Spleen (tissue), 11 donors: ENCODE measurements around the gene GET3. TPM values are rescaled to one million over a fixed set of nuclear protein-coding genes. Genes with fewer than 3 reads are reported as not detected.

Experiments
- DNase-seq: peaks from one replicate; pipeline ENCODE4 v3.0.0-alpha.2; 2020
- H3K27ac ChIP-seq, 8 donors: fragments of 200-600 bp; sonication (generic) in 7 of 8; 1 replicate in 4 of 8; 2 replicates in 4 of 8; pipeline versions ENCODE4 v1.5.0 to v1.8.0; 2016 to 2021; ENCODE audit warnings: inconsistent platforms in 4 of 8, mild to moderate bottlenecking in 4 of 8, moderate library complexity in 1 of 8
- H3K27me3 ChIP-seq, 7 donors: fragments of 200-600 bp; sonication (generic) in 6 of 7; replicated peaks in 1 of 7; 1 replicate in 4 of 7; 2 replicates in 3 of 7; pipeline versions ENCODE4 v1.5.0 to v1.8.0; 2016 to 2021; ENCODE audit warnings: inconsistent platforms in 3 of 7, mild to moderate bottlenecking in 1 of 7
- H3K36me3 ChIP-seq, 6 donors: fragments of 200-600 bp; sonication (generic) in 5 of 6; 1 replicate in 4 of 6; 2 replicates in 2 of 6; pipeline versions ENCODE4 v1.5.0 to v1.8.0; 2016 to 2021; ENCODE audit warnings: inconsistent platforms in 2 of 6
- H3K4me1 ChIP-seq, 6 donors: fragments of 200-600 bp; sonication (generic) in 5 of 6; 1 replicate in 3 of 6; 2 replicates in 3 of 6; pipeline versions ENCODE4 v1.5.0 to v1.8.0; 2016 to 2021; ENCODE audit warnings: inconsistent platforms in 3 of 6
- H3K4me3 ChIP-seq, 8 donors: fragments of 200-600 bp; sonication (generic) in 7 of 8; 1 replicate in 4 of 8; 2 replicates in 4 of 8; pipeline versions ENCODE4 v1.5.0 to v1.8.0; 2016 to 2021; ENCODE audit warnings: inconsistent platforms in 4 of 8, mild to moderate bottlenecking in 4 of 8, moderate library complexity in 2 of 8
- H3K9me3 ChIP-seq, 8 donors: fragments of 200-600 bp; sonication (generic) in 7 of 8; 1 replicate in 4 of 8; 2 replicates in 4 of 8; pipeline versions ENCODE4 v1.5.0 to v1.8.0; 2016 to 2021; ENCODE audit warnings: inconsistent platforms in 4 of 8
- CTCF ChIP-seq, 11 experiments: fragments of 200-600 bp in 7 of 11; fragments of 450-650 bp in 4 of 11; sonication (generic) in 4 of 11; IDR thresholded peaks in 8 of 11; conservative IDR thresholded peaks in 3 of 11; 1 replicate in 7 of 11; 2 replicates in 4 of 11; pipeline versions ENCODE4 v1.4.0 to v1.8.0; 2016 to 2021; ENCODE audit warnings: antibody characterized with exemption in 11 of 11, inconsistent platforms in 4 of 11, mild to moderate bottlenecking in 1 of 11
- POLR2A ChIP-seq, 3 donors: fragments of 450-650 bp; IDR thresholded peaks; one replicate each; pipeline ENCODE4 v1.5.1; 2017; ENCODE audit warnings: antibody characterized with exemption in 3 of 3, mild to moderate bottlenecking in 1 of 3
- POLR2AphosphoS5 ChIP-seq, 3 donors: sonication (generic); formaldehyde crosslinking; IDR thresholded peaks; one replicate each; pipeline ENCODE4 v1.5.1; 2017; ENCODE audit warnings: antibody characterized with exemption in 3 of 3
- WGBS, 5 donors: extraction: QIAGEN DNeasy Blood & Tissue Kit in 3 of 5; methylation state at CpG; one replicate each; pipeline versions ENCODE4 v1.1.5 to v1.1.7; 2013 to 2018; 5-methylcytosine and 5-hydroxymethylcytosine counted together
- intact Hi-C: fragments of 100-400 bp; cut with DNase I; formaldehyde crosslinking; loops from one replicate; pipeline ENCODE4 v1.15.0; 2023; ENCODE audit warnings: low total_unique reads
- polyA plus RNA-seq, 3 donors: library from polyadenylated mRNA; stranded (reverse); fragments of 200-250 nt; gene quantifications; one replicate each; pipeline ENCODE4 v1.2.1, GENCODE V29; 2013
- total RNA-seq, 7 donors: library from RNA; depleted of rRNA in 3 of 7; stranded (reverse); fragments of >200 nt in 3 of 7; fragmentation: NEBNext Ultra II Directional in 4 of 7; extraction: Animal tissue kit (Norgen Biotek cat#: 25700) in 4 of 7; gene quantifications; one replicate each; pipeline versions ENCODE4 v1.1.0 to v1.2.1, GENCODE V29; 2016 to 2021
- donor health status: healthy with polysubstance abuse.
- donor health status: DM: no; HTN: no; CAD: no; lungs with moderate emphysema.
- donor health status: DM: no; HTN: no; CAD: no.
- donor health status: Bipolar disorder and iron deficiency.
- donor health status: healthy.
- donor health status: DM: no; HTN: no; CAD: no.
- donor health status: DM: yes; HTN: yes; CAD: no.

The GET3 gene
- total and polyA plus RNA-seq, 10 donors: 32.7 to 68.0 (median 41.2) TPM

- peak overlapping the region in 1 of 8 donors; percentile 53 for H3K4me3 ChIP-seq
- 85 to 100% (median 87%) methylated on average over 3 of the region's 3 CpGs for WGBS, 5 donors
- H3K27ac ChIP-seq: peak overlapping the region; percentile 79 to 100 (median 100)
- TF ChIP-seq CTCF (IDR thresholded peaks at IDR 0.05 in 8 of 11, conservative IDR thresholded peaks at IDR 0.05 in 3 of 11) (no peak), POLR2A (IDR thresholded peaks at IDR 0.05) (no peak), POLR2AphosphoS5 (IDR thresholded peaks at IDR 0.05) (no peak)
- H3K36me3 ChIP-seq: no peaks in the 10 kb centered on the region
- intact Hi-C loops: no loop called here
- DNase-seq: no peak
- H3K27me3 ChIP-seq: peaks cover 0 to 5% (median 0%) of the 10 kb centered on the region in 7 donors
- H3K4me1 ChIP-seq: peaks cover 57 to 93% (median 84%) of the 10 kb centered on the region in 6 donors
- no peaks in the 10 kb centered on the region for H3K9me3 ChIP-seq
Measured at GRCh38 chr19:12786952-12787351, 49.7 kb downstream of the GET3 start.

GRCh38 chr19:12787458-12787857 is 50.2 kb downstream of the GET3 start:
- intact Hi-C loops: no loop called here
- TF ChIP-seq CTCF (IDR thresholded peaks at IDR 0.05 in 8 of 11, conservative IDR thresholded peaks at IDR 0.05 in 3 of 11) (no peak), POLR2A (IDR thresholded peaks at IDR 0.05) (no peak), POLR2AphosphoS5 (IDR thresholded peaks at IDR 0.05) (no peak)
- Histone ChIP-seq H3K4me3 (peak overlapping the region in 1 of 8 donors; percentile 53), H3K27ac (peak overlapping the region; percentile 97 to 100 (median 100)), H3K36me3 (no peaks in the 10 kb centered on the region), H3K27me3 (peaks cover 0 to 5% (median 0%) of the 10 kb centered on the region in 7 donors), H3K9me3 (no peaks in the 10 kb centered on the region), H3K4me1 (peaks cover 55 to 88% (median 79%) of the 10 kb centered on the region in 6 donors)
- no peak for DNase-seq
- WGBS, 5 donors: 76 to 83% (median 80%) methylated on average over 10 of the region's 10 CpGs

- H3K36me3 ChIP-seq: no peaks in the 10 kb centered on the region
- H3K27ac ChIP-seq: peak overlapping the region; percentile 97 to 100 (median 100)
- 40 to 65% (median 60%) methylated on average over 4 of the region's 4 CpGs for WGBS, 5 donors
- peaks cover 52 to 81% (median 72%) of the 10 kb centered on the region in 6 donors for H3K4me1 ChIP-seq
- DNase-seq: no peak
- H3K27me3 ChIP-seq: peaks cover 0 to 5% (median 0%) of the 10 kb centered on the region in 7 donors
- intact Hi-C loops: no loop called here
- TF ChIP-seq POLR2A (IDR thresholded peaks at IDR 0.05) (no peak), POLR2AphosphoS5 (IDR thresholded peaks at IDR 0.05) (no peak), CTCF (IDR thresholded peaks at IDR 0.05 in 8 of 11, conservative IDR thresholded peaks at IDR 0.05 in 3 of 11) (no peak)
- H3K4me3 ChIP-seq: peak overlapping the region; percentile 72 to 96 (median 88)
- no peaks in the 10 kb centered on the region for H3K9me3 ChIP-seq
Measured at GRCh38 chr19:12788042-12788681, 50.9 kb downstream of the GET3 start.

- Histone ChIP-seq H3K4me1 (peaks cover 47 to 77% (median 67%) of the 10 kb centered on the region in 6 donors), H3K9me3 (no peaks in the 10 kb centered on the region), H3K27me3 (peaks cover 0 to 5% (median 0%) of the 10 kb centered on the region in 7 donors), H3K4me3 (peak overlapping the region; percentile 72 to 96 (median 88)), H3K27ac (peak overlapping the region; percentile 97 to 100 (median 100)), H3K36me3 (no peaks in the 10 kb centered on the region)
- TF ChIP-seq POLR2AphosphoS5 (IDR thresholded peaks at IDR 0.05): peak; percentile 59 to 80 (median 73)
- no peak for TF ChIP-seq POLR2A (IDR thresholded peaks at IDR 0.05)
- intact Hi-C loops: no loop called here
- 0 to 5% (median 2%) methylated on average over 8 to 12 of the region's 12 CpGs for WGBS, 5 donors
- DNase-seq: peak; percentile 92
Measured at GRCh38 chr19:12788682-12789097, 51.4 kb downstream of the GET3 start.
